ENCODE results near the gene CPLANE2.
A peak's percentile ranks its signal among the peaks of the same experiment; 100 is the strongest.

The CPLANE2 gene

DNA sequence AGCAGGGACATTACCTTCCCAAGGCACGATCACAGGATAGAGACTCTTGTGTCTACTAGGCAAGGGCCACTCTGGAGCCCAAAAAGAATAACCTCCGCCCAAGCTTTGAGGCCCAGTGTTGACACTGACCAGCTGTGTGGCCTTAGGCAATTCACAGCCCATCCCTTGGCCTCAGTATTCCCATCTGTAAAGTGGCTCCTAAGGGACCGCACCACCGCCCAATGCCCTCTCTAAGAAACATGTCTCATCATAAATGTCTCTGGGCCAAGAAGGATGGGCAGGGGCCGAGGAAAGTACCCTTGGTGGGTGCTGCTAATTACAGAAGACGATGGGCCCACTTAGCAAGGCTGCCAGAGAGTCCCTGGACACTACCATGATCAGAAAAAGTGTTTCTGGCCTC is 25.2 kb downstream of the CPLANE2 start:
- Mint-ChIP-seq H3K9me3 (ENCODE audit: low read depth) (no peaks in the 10 kb centered on the region), H3K27me3 (no peaks in the 10 kb centered on the region), H3K27ac (no peak overlapping the region), H3K36me3 (no peaks in the 10 kb centered on the region), H3K4me3 (no peak overlapping the region), H3K4me1 (ENCODE audit: low read depth) (peaks cover 8% of the 10 kb centered on the region)

DNA sequence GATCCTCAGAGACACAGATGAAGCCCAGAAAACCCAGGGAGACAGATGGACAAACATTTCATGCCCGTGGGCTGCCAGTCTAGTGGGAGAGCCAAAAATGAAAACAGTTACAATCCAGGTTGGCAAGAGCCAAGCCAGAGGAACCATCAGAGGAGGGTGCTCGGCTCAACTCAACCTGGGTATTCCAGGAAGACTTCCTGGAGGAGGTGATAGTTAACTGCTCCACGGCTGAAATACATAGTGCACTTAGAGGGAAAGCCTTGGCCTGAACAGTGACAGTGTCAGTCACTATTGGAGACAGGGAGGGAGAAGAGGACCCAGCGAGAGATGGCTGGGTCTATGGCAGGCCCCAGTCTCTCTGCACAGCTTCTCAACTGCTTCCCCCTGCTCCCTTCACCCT is 26.4 kb downstream of the CPLANE2 start:
- Mint-ChIP-seq H3K27me3 (no peaks in the 10 kb centered on the region), H3K9me3 (ENCODE audit: low read depth) (no peaks in the 10 kb centered on the region), H3K36me3 (no peaks in the 10 kb centered on the region), H3K4me3 (no peak overlapping the region), H3K27ac (no peak overlapping the region), H3K4me1 (ENCODE audit: low read depth) (no peaks in the 10 kb centered on the region)

DNA sequence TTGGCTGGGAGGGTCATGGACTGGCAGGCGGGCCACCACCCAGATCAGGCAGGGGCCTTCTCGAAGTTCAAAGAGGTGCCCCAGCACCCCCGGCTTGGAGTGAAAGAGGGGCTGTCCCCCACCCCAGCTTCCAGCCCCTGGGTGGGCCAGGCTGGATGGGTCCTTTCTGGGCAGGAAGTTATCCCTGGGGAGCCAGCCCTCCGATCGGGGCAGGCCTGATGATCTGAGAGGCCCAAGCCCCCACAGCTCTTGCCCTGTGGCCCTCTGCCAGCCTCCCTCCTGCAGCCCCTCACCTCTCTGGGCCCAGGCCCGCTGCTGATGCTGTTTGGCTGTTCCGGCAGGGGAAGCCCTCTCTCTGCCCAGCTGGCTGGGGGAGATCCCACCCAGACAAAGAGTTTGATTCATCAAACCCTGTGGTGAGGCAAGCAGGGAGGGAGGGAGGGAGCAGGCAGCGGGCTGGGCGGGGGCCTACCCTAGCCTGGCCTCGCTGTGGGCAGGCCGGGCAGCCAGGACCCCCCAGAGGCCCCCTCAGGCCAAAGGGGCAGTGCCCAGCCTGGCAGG is 27.1 kb downstream of the CPLANE2 start:
- Mint-ChIP-seq H3K4me1 (ENCODE audit: low read depth) (no peaks in the 10 kb centered on the region), H3K27ac (no peak overlapping the region), H3K4me3 (no peak overlapping the region), H3K9me3 (ENCODE audit: low read depth) (no peaks in the 10 kb centered on the region), H3K27me3 (no peaks in the 10 kb centered on the region), H3K36me3 (no peaks in the 10 kb centered on the region)

DNA sequence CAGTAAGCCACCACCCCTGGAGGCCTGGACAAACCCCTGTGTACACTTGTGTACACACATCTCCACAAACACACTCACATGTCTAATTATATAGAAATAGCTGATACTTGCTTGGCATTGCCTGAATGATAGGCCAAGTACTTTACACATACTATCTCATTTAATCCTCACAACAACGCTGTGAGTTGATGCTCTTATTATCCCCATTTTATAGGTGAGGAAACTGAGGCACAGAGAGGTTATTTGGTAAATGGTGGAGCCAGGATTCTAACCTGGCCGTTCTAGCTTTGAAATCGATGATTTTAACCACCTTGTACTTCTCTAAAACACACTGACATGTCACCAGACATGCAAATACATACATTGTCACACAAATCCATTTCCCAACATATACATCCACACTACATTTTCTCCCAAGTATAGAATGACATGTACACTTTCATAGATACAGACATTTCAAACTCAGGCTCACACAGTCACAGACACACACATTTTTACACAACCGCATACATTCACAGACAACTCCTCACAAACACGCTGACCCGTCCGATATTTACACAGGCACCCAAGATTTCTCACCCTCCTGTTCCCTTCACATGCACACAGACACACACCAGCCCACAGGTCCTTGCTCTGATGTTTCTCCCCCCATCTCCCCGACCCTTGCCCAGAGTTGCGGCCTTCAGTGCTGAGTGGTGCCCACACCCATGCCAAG is 27.7 kb downstream of the CPLANE2 start:
- H3K9me3 Mint-ChIP-seq (ENCODE audit: low read depth) = no peaks in the 10 kb centered on the region
- peak overlapping the region; percentile 25 for H3K27ac Mint-ChIP-seq
- no peaks in the 10 kb centered on the region for H3K36me3 Mint-ChIP-seq
- peak overlapping the region; percentile 1 for H3K4me3 Mint-ChIP-seq
- H3K4me1 Mint-ChIP-seq (ENCODE audit: low read depth) = peaks cover 2% of the 10 kb centered on the region
- no peaks in the 10 kb centered on the region for H3K27me3 Mint-ChIP-seq

DNA sequence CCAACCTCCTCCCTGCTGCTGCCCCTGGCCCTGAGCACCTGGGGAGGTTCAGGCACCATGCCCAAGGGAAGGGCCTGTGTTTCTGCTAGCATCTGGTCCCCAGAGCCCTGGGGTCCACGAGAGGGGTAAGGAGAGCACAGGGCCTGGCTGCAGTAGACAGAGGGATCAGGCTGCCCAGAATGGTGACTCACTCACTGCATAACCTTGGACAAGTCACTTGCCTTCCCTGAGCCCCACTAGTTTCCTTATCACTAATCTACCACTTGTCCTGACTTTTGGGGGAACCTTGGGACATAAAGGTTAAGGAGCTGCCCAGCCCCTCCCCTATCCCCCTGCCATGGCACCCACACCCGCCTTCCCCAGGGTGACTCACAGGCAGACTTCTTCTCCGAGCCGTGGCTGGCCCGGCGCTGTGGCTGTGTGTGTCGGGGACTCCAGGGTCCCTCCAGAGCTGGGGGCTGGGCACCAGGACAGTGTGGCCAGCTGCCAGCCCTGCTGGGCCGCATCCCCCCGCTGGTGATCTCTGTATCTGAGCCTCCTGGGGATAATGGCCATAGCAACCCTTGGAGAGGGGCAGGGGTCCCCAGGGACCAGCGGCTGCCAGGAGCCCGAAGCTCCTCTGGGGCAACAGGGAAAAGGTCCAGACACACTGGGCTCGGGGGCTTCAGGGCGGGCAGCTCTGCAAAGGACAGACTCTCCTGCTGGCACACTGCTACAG is 28.6 kb downstream of the CPLANE2 start:
- H3K27me3 Mint-ChIP-seq = no peaks in the 10 kb centered on the region
- H3K4me3 Mint-ChIP-seq = peak overlapping the region; percentile 1
- H3K9me3 Mint-ChIP-seq (ENCODE audit: low read depth) = no peaks in the 10 kb centered on the region
- no peak overlapping the region for H3K27ac Mint-ChIP-seq
- peaks cover 2% of the 10 kb centered on the region for H3K4me1 Mint-ChIP-seq (ENCODE audit: low read depth)
- H3K36me3 Mint-ChIP-seq = peaks cover 5% of the 10 kb centered on the region

DNA sequence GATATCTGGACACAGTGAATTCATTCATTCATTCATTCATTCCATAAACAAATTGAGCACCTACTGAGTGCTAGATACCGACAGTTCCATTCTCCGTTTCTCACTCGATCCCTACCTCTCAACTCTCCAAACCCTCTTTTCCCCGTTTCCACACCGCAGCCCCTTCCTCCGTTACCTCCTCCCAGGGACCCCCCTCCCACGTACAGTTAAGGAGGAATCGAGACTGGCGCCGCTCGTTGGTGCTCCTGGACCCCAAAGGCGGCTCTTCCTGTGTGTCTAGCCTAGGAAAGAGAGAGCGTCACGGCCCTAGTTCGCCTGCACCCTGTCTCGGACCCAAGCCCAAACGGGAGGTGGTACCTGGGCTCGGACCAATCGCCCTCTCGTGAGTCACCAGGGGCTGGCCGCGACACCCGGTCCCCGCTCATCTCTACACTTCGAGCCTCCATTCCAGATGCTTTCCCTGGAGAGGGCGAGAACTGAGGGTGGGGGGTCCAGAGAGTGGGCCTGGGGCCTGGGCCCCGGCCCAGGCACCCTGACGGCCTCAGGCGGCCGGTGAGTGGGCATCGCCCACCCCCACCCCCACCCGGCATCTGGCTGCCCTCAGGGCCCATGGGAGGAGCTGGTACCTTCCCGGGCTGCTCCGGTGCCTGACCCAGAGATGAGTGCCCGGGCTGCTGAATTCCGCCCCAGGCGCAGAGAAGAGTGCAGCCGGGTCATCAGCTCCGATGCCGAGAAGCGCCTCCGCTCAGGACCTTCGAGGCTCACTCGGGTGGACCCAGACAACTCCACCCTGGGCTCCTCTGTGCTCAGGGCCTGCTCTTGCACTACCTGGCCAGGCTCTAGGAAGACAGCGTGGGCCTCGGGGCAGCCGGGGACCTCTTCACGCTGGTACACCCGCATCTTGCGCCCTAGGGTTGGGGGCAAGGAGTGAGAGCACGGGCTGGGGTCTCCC is 29.4 kb downstream of the CPLANE2 start:
- Mint-ChIP-seq H3K27ac (peak overlapping the region; percentile 92), H3K4me1 (ENCODE audit: low read depth) (peaks cover 2% of the 10 kb centered on the region), H3K4me3 (peak overlapping the region; percentile 84), H3K36me3 (peaks cover 6% of the 10 kb centered on the region), H3K27me3 (no peaks in the 10 kb centered on the region), H3K9me3 (ENCODE audit: low read depth) (no peaks in the 10 kb centered on the region)

DNA sequence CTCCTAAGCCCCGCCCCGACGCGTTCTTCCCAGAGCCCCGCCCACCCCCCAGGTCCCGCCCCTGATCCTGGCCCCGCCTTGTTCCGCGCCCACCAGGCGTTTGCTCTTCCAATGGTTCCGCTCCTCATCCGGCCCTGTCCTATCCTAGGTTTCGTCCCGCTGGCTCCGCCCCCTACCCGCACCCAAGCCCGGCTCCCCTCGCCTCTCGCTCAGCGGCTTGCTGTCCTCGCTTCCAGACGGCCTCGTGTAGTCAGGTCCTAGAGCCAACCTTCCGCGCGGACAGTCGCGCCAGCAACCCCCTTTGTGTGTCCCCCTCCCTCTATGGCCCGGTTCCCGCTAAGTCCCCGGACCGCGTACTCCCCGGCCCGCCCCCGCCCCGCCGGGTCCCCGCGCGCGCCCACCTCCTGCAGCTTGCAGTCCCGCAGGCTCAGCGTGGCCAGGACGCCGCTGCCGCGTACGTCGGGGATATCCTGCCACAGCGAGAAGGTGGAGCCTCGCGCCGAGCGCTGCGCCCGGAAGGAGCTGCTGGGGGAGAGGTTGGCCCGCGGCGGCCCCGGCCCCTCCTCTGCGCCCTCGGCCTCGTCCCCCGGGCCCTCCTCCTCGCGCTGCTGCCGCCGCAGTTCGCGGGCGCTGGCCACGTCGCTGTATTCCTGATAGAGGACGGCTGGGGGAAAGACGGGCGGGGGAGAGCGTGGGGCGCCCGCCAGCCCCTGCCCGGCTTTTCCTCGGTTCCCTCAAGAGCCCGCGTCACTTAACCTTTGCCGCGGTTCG is 30.3 kb downstream of the CPLANE2 start:
- Mint-ChIP-seq H3K9me3 (ENCODE audit: low read depth) (no peaks in the 10 kb centered on the region), H3K4me3 (peak overlapping the region; percentile 84), H3K4me1 (ENCODE audit: low read depth) (peaks cover 2% of the 10 kb centered on the region), H3K36me3 (peaks cover 6% of the 10 kb centered on the region), H3K27me3 (no peaks in the 10 kb centered on the region), H3K27ac (peak overlapping the region; percentile 95)

DNA sequence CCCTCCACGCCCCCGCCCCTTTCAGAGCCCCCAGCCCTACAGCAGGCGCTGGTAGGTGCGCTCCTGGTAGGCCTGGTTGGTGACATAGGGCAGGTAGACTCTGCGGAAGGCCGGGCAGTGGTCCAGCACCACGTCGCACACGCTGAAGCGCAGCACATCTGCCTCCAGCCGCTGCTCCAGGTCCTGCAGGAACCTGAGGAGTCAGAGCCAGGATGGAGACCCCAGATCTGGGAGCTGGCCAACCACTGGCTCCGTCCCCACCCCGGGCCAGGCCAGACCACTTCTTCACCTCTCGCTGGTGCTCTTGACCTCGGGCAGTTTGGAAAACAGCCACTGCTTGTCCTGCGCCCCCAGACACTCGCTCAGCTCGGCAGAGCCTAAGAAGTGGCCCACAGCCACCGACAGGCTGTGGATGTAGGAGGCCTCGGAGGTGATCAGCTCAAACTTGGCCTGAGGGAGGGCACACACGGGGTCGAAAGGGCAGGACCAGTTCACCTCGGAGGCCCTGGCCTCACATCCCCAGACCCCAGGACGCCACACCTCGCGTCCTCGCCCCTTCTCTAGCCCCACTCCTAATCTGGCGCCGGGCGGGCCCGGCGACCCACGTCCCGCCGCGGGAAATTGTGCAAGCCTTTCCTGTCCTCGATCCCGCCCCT is 31.0 kb downstream of the CPLANE2 start:
- H3K27ac Mint-ChIP-seq = no peak overlapping the region
- peaks cover 6% of the 10 kb centered on the region for H3K36me3 Mint-ChIP-seq
- H3K9me3 Mint-ChIP-seq (ENCODE audit: low read depth) = no peaks in the 10 kb centered on the region
- H3K4me3 Mint-ChIP-seq = peak overlapping the region; percentile 84
- peaks cover 2% of the 10 kb centered on the region for H3K4me1 Mint-ChIP-seq (ENCODE audit: low read depth)
- H3K27me3 Mint-ChIP-seq = no peaks in the 10 kb centered on the region

DNA sequence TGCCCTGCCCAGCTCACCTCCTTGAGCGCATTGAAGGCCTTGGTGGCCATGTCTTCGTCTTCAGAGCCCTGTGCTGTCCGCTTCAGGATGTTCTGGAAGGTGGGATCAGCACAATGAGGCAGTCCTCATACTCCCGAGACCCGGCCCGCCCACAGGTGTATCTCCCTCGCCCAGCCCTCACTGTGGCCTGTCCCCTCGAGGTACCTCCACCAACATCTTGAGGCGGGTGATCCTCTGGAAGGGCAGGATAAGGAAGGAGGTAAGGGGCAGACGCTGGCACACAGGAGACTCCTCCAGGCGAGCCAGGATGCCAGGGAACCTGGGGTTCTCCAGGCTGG is 31.7 kb downstream of the CPLANE2 start:
- Mint-ChIP-seq H3K27me3 (no peaks in the 10 kb centered on the region), H3K36me3 (peaks cover 6% of the 10 kb centered on the region), H3K27ac (no peak overlapping the region), H3K4me1 (ENCODE audit: low read depth) (peaks cover 2% of the 10 kb centered on the region), H3K4me3 (no peak overlapping the region), H3K9me3 (ENCODE audit: low read depth) (no peaks in the 10 kb centered on the region)

DNA sequence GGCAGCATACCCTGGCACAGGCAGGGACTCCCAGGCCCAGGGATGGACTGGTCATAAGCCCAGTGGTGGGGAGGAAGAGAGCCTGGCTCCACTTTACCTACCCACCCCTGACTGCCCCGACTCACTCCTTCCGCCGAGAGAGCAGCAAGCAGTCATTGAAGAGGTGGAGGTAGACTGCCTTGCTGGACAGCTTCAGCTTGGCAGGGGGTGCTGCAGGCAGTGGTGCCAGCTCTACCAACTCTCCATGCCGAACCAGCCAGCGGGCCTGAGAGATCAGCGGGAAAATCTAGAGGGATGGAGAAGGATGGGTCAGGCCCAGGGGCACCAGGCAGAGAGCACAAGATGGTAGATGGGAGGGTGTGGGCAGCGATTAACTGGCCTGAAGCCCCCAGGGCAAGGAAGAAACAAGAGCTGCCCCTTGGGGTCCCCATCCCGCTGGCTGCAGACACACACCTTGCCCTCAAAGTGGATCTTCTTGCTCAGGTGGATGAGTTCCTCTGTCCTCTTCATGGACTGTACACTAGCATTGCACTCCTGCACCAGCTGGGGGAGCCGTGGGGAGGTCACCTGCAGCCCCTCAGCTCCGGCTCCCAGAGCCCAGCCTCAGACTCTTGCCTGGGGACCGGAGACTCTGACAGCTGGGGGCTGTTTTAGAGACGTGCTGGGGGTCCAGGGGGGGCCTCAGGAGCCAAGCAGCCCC is 32.2 kb downstream of the CPLANE2 start:
- no peaks in the 10 kb centered on the region for H3K9me3 Mint-ChIP-seq (ENCODE audit: low read depth)
- H3K27ac Mint-ChIP-seq = peak overlapping the region; percentile 64
- peaks cover 6% of the 10 kb centered on the region for H3K36me3 Mint-ChIP-seq
- peaks cover 2% of the 10 kb centered on the region for H3K4me1 Mint-ChIP-seq (ENCODE audit: low read depth)
- H3K4me3 Mint-ChIP-seq = peak overlapping the region; percentile 35
- H3K27me3 Mint-ChIP-seq = no peaks in the 10 kb centered on the region

DNA sequence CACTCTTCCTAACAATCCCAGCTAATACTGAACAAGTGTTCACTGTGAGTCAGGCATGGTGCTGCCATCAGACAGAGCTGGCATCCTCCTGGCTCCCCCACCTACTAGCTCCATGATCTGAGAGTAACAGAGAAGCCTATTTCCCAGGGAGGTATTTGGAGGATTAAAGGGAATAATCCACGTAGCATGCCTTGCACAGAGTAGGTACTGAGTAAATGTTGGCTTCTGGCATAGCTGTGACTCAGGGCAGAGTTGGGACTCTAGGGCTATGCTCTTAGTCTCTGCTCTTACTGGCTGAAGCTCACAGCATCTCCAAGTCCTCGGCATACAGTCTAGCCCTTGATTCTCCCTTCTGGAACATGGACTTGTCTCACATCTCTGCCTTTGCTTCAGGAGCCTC is 32.8 kb downstream of the CPLANE2 start:
- no peak overlapping the region for H3K27ac Mint-ChIP-seq
- H3K4me3 Mint-ChIP-seq = no peak overlapping the region
- no peaks in the 10 kb centered on the region for H3K9me3 Mint-ChIP-seq (ENCODE audit: low read depth)
- no peaks in the 10 kb centered on the region for H3K27me3 Mint-ChIP-seq
- H3K36me3 Mint-ChIP-seq = peaks cover 6% of the 10 kb centered on the region
- peaks cover 2% of the 10 kb centered on the region for H3K4me1 Mint-ChIP-seq (ENCODE audit: low read depth)

DNA sequence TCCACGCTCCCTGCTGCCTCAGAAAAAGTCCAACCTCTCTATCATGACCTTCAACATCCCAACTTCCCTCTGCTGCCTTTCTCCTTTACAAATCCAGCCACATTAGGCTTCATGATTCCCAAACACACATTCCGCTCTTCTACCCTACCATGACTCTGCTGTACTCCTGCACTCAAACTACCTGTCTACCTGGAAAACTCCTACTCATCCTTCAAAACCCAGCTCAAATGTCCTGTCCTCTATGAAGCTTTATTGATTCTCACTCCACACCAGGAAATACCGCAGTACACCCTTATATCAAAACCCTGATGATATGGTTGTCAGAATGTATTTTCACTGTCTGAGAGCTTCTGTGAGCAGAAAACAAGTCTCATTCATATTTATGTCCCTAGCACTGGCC is 33.4 kb downstream of the CPLANE2 start:
- H3K36me3 Mint-ChIP-seq = peaks cover 6% of the 10 kb centered on the region
- H3K9me3 Mint-ChIP-seq (ENCODE audit: low read depth) = no peaks in the 10 kb centered on the region
- H3K4me3 Mint-ChIP-seq = no peak overlapping the region
- no peak overlapping the region for H3K27ac Mint-ChIP-seq
- peaks cover 6% of the 10 kb centered on the region for H3K4me1 Mint-ChIP-seq (ENCODE audit: low read depth)
- H3K27me3 Mint-ChIP-seq = no peaks in the 10 kb centered on the region
